Measurements from ENCODE around the gene NPAS2. TPM values are rescaled to one million over a fixed set of nuclear protein-coding genes. Genes with fewer than 3 reads are reported as not detected.

NPAS2 gene
- total RNA-seq, 1 donor from 2014 or later, result 11.0 TPM

- no peak overlapping the region for H3K4me3 ChIP-seq (ENCODE audit: low read depth, low read length)
- DNase-seq (ENCODE audit: low read depth), result no peak
- TF ChIP-seq CTCF (conservative IDR thresholded peaks at IDR 0.05; ENCODE audit: low read depth, low read length), result no peak
Observed at GRCh38 chr2:100936972-100937542, 117.1 kb downstream of the NPAS2 start.

- TF ChIP-seq CTCF (conservative IDR thresholded peaks at IDR 0.05; ENCODE audit: low read depth, low read length), result no peak
- no peak overlapping the region for H3K4me3 ChIP-seq (ENCODE audit: low read depth, low read length)
- no peak for DNase-seq (ENCODE audit: low read depth)
Observed at GRCh38 chr2:100938031-100939026, 118.4 kb downstream of the NPAS2 start.

GRCh38 chr2:100939445-100939844 is 119.5 kb downstream of the NPAS2 start:
- DNase-seq (ENCODE audit: low read depth), result no peak
- H3K4me3 ChIP-seq (ENCODE audit: low read depth, low read length), result no peak overlapping the region
- no peak for TF ChIP-seq CTCF (conservative IDR thresholded peaks at IDR 0.05; ENCODE audit: low read depth, low read length)

- H3K4me3 ChIP-seq (ENCODE audit: low read depth, low read length), result no peak overlapping the region
- no peak for TF ChIP-seq CTCF (conservative IDR thresholded peaks at IDR 0.05; ENCODE audit: low read depth, low read length)
- no peak for DNase-seq (ENCODE audit: low read depth)
Observed at GRCh38 chr2:100940240-100940639, 120.3 kb downstream of the NPAS2 start.

GRCh38 chr2:100940766-100941645 is 121.1 kb downstream of the NPAS2 start:
- no peak for TF ChIP-seq CTCF (conservative IDR thresholded peaks at IDR 0.05; ENCODE audit: low read depth, low read length)
- H3K4me3 ChIP-seq (ENCODE audit: low read depth, low read length), result no peak overlapping the region
- DNase-seq (ENCODE audit: low read depth), result no peak

GRCh38 chr2:100941646-100942240 is 121.8 kb downstream of the NPAS2 start:
- no peak for TF ChIP-seq CTCF (conservative IDR thresholded peaks at IDR 0.05; ENCODE audit: low read depth, low read length)
- no peak for DNase-seq (ENCODE audit: low read depth)
- no peak overlapping the region for H3K4me3 ChIP-seq (ENCODE audit: low read depth, low read length)
